ENCODE results near the gene IL2RG.

Gene IL2RG

GRCh38 chrX:71107762-71108360 is 3.5 kb downstream of the IL2RG start:
- no peak for DNase-seq (ENCODE audit: low spot score)

DNA sequence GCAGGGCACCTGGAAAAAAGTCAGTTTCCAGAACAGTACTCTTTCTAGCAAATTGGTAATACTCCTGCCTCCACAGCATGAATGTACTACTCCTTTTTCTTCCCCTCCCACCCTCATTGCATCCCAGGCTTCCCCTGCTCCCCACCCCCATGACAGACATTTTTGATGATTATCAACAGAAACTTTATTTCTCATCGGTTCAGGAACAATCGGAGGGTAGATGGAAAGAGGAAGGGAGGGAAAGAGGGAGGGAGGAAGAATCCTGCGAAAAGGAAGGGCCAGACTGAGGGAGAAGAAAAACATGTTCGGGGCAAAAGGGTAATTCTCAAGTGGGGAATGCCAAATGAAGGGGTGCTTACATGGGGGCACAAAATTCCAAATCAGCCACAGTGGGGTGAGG is 4.1 kb downstream of the IL2RG start:
- DNase-seq (ENCODE audit: low spot score): no peak

- no peak for DNase-seq (ENCODE audit: low spot score)
Measured at GRCh38 chrX:71106427-71106826, 5.0 kb downstream of the IL2RG start, which contains the start of gene CXorf65. CXorf65 (minus strand) TSS chrX:71106740; CDS start chrX:71106556, 184 bp downstream.

- no peak for DNase-seq (ENCODE audit: low spot score)
Measured at GRCh38 chrX:71105628-71106027, 5.7 kb downstream of the IL2RG start.

DNA sequence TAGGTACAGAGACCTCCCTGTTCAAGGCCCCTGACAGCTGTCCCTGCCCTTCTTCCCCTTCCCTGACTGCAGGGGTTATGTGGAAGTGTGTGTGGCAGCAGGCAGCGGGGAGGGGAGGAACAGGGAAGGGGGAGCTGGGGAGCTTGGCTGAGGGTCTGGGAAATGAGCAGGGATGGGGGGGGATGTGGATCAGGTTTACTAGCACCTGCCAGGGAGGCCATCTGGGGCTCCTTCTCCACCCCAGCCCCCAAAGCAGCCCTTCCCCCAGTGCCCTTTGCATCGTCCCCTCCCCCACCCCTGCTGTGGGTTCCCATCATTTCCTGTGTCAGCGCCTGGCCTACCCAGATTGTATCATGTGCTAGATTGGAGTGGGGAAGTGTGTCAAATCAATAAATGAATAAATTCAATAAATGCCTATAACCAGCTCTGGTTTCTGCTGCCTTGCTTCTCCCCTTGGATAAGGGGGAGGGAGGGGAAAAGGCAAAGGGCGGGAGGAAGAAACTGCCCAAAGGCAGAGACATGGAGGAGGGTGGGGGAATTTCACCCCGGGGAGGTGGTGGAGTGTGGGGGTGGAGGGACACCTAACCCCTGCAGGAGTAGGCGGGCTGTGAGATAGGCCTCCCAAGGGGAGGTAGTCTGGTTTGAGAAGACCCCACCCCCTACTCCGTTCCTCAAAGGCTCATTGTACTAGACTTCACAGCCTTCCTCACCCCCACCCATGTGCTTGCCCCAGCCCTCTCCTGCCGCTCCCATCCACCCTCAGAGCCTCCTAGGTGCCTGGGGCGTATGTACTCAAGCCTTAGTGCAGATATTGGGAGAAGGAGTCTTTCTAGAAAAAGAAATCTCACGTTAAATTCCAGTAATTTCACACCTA is 8.0 kb downstream of the IL2RG start:
- no peak for DNase-seq (ENCODE audit: low spot score)

- DNase-seq (ENCODE audit: low spot score): no peak
Measured at GRCh38 chrX:71102292-71102691, 9.1 kb downstream of the IL2RG start.

DNA sequence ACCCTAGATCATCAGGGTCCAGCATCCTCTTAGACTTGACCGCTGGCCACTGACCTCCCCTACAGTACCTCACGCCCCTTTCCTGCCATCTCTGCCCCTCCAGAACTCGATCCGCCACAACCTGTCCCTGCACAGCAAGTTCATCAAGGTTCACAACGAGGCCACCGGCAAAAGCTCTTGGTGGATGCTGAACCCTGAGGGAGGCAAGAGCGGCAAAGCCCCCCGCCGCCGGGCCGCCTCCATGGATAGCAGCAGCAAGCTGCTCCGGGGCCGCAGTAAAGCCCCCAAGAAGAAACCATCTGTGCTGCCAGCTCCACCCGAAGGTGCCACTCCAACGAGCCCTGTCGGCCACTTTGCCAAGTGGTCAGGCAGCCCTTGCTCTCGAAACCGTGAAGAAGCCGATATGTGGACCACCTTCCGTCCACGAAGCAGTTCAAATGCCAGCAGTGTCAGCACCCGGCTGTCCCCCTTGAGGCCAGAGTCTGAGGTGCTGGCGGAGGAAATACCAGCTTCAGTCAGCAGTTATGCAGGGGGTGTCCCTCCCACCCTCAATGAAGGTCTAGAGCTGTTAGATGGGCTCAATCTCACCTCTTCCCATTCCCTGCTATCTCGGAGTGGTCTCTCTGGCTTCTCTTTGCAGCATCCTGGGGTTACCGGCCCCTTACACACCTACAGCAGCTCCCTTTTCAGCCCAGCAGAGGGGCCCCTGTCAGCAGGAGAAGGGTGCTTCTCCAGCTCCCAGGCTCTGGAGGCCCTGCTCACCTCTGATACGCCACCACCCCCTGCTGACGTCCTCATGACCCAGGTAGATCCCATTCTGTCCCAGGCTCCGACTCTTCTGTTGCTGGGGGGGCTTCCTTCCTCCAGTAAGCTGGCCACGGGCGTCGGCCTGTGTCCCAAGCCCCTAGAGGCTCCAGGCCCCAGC is 10.5 kb downstream of the IL2RG start:
- no peak for DNase-seq (ENCODE audit: low spot score)

DNA sequence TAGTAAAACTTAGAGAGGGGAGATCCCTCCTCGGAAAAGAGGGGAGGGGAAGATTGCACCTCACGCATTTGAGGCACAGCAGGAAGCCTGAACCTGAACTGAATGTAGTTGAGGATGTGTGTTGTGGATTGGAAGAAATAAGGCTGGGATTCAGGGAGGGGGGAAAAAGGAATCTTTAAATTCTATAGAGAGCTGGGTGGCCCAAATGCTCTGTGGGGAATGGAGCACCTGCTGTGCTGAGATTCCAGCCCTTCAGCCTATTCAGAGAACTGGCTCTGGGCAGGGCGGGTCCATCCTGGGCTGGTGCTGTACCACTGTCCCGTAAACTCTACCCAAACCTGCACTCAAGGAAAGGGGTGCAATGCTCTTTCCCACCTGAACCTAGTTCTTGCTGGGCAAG is 11.6 kb downstream of the IL2RG start:
- no peak for DNase-seq (ENCODE audit: low spot score)

DNA sequence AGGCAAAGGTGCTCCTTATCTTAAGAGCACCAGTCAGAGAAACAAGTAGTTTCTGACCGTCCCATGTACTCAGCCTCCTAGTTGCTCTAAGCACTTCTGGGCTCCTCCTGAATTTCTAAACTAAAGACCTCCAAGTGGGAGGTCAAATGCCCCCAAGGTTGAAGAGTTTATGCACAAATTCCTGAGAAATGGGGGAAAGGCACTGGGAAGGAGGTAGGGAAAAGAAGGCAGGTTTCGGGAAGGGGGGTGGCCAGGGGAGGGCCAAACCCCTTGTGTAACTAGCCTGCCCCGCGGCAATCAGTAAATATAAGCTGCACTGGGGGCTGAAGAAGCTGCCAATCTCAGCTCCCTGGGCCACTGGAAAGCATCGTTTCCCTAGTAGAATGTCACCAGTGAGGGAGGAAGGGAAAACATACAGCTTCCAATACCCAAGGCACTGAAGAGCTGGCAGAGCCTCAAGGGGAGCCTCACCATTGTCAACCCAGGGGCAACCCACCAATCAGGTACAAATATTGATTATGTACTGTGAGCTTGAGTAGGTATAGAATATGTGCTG is 12.3 kb downstream of the IL2RG start:
- no peak for DNase-seq (ENCODE audit: low spot score)

GRCh38 chrX:71098302-71098701 is 13.1 kb downstream of the IL2RG start:
- peak; percentile 76 for DNase-seq (ENCODE audit: low spot score)

DNA sequence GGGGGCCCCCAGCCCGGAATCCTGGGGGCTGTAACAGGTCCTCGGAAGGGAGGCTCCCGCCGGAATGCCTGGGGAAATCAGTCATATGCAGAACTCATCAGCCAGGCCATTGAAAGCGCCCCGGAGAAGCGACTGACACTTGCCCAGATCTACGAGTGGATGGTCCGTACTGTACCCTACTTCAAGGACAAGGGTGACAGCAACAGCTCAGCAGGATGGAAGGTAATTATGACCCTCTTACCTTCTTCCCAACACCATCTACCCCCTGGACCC is 14.7 kb downstream of the IL2RG start:
- no peak for DNase-seq (ENCODE audit: low spot score)

DNA sequence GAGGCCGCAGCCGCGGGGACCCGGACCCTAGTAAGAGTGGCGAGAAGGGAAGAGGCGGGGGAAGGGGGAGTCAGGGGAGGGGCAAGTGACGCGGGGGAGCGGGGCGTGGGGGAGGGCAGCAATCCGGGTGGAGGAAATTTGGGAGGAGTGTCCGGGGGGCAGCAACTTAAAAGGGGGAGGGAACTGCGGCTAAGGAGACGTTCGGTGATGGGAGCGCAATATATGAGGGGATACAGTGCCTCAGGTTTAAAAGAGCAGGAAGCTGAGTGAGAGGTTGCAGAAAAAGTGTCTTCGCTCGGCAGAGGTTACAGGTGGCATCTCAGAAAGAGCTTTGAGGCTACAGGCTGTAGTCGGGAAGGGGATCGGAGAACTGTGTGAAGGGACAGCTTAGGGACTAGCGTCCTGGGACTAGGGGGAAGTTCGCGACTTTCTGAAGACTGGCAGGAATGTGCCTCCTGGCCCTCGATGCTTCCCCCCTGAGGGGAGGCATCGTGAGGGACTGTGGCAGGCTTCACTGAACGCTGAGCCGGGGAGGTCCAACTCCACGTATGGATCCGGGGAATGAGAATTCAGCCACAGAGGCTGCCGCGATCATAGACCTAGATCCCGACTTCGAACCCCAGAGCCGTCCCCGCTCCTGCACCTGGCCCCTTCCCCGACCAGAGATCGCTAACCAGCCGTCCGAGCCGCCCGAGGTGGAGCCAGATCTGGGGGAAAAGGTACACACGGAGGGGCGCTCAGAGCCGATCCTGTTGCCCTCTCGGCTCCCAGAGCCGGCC is 15.2 kb downstream of the IL2RG start:
- DNase-seq (ENCODE audit: low spot score): peak; percentile 50

GRCh38 chrX:71095555-71095980 is 15.8 kb downstream of the IL2RG start, which contains the start of gene FOXO4:
FOXO4 (plus strand) TSS chrX:71095851; CDS start chrX:71096529, 678 bp downstream.
- peak; percentile 88 for DNase-seq (ENCODE audit: low spot score)

- DNase-seq (ENCODE audit: low spot score): no peak
Measured at GRCh38 chrX:71095033-71095432, 16.3 kb downstream of the IL2RG start.

DNA sequence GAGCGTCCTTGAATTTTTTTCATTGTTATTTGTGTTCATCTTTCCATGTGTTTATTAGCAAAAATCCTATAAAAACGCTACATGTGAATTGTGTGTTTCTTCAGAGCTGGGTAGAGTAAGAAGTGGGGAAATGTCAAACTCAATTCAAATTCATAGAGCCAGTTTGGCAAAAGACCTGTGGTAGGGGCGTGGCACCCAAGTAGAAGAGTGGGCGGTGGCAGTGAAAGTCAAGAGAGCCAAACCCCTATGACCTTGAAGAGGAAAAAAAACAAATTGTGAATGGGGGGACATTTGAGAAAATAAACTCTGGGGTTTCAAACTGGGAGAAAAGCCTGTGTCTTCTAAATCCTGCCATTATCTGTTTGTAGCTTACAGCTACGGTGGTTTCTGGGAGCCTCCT is 20.1 kb downstream of the IL2RG start:
- no peak for DNase-seq (ENCODE audit: low spot score)

DNA sequence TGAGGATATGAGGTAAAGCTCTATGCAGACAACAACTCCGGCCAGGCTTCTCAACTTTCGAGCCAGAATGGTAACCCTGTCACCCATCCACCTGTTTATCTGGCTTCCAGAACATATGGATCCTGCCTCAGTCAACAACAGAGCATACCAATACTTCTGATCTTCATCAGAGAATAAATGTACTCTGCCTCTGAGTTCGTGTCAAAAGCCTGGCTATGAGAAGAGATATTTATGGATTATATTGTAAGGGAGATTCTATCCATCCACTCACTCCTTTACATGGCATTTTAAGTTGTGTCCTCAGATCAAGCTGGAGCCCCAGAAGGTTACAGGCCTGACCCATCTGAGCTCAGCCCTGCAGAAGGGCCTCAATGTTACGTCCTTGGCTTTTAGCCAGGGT is 25.5 kb downstream of the IL2RG start:
- DNase-seq (ENCODE audit: low spot score): no peak

DNA sequence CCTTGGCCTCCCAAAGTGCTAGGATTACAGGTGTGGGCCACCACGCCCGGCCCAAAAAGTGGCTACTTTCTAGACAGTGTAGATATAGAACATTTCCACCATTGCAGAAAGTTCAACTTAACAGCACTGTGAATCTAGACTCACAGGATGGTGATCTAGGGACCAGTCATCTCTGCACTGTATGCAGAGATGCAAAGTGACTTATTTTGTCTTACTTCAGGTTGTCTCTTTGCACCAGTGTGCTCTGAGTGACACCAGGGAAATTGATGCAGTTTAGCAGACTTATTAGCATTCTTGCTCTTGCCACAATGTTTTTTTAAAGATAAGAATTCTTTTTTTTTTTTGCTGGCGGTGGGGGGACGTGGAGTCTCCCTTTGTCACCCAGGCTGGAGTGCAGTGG is 28.6 kb downstream of the IL2RG start:
- no peak for DNase-seq (ENCODE audit: low spot score)

DNA sequence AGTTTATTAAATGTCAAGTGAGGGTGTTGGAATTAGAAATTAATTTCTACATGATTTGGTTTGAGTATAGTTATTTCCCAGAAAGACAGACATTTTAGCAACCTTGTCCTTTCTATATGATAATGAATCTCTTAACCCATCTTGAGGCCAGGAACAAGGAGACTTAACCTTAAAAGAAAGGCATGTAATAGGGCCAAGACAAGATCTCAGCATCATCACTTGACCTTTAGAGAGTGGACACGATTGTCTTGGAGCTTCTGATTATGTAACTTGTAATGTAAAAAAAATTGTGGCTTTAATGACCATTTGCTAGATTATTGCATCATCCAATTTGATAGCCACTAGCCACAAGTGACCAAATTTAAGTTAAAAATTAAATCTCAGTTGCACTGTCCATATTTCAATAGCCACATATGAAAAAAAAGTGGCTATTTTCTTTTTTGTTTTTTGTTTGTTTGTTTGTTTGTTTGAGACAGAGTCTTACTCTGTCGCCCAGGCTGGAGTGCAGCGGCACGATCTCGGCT is 29.2 kb downstream of the IL2RG start:
- DNase-seq (ENCODE audit: low spot score): no peak

DNA sequence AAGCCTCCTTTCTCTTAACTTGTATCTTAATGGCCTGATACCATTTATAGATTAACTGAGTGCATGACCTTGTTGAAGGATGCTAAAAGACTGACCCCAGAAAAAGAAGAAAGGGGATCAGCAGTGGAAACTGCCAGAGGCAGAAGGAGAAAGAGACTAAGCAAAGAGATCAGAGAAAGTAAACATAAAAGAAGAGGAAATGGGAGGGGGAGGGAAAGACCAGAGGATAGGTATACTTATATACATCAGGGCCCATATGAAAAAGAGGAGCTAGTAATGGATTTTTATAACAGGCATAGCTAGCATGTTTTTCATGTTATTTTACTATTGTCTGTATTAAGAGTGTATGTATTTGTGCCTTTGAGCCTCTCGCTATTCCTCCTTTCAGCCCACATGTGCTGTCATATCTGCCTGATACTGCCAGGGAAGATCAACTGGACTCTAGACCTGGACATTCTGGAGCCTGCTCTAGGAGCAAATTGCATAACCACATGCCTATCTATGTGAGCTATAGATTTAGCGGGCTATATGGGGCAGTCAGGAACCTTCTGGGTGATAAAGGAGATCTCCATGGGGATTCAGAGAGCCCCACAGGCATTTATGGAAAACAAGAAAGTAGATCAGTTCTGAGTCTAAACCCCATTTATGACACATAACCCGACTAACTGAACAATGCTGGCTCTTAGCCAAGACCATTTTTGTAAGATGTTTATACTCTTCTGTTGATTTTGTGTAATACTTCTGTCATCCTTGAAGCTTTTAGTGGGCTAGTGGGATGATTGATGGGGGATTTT is 29.9 kb downstream of the IL2RG start:
- no peak for DNase-seq (ENCODE audit: low spot score)

- DNase-seq (ENCODE audit: low spot score): no peak
Measured at GRCh38 chrX:71070531-71070930, 40.8 kb downstream of the IL2RG start.
